DOHH2 (cell line): ENCODE results near the gene TPBGL.

Experiments used
- CTCF ChIP-seq: fragments of 200-600 bp; sonication (generic); IDR thresholded peaks from one replicate; pipeline ENCODE4 v1.5.1; 2014; ENCODE audit warnings: antibody characterized with exemption, mild to moderate bottlenecking, low read depth, low read length; ENCODE audit not compliant: poor library complexity, severe bottlenecking
- EZH2phosphoT487 ChIP-seq: fragments of 200-600 bp; sonication (generic); IDR thresholded peaks from 2 replicates; pipeline ENCODE4 v1.6.1; 2017; ENCODE audit warnings: borderline replicate concordance, mild to moderate bottlenecking, antibody characterized with exemption, low read length, moderate library complexity, mixed read lengths

DNA sequence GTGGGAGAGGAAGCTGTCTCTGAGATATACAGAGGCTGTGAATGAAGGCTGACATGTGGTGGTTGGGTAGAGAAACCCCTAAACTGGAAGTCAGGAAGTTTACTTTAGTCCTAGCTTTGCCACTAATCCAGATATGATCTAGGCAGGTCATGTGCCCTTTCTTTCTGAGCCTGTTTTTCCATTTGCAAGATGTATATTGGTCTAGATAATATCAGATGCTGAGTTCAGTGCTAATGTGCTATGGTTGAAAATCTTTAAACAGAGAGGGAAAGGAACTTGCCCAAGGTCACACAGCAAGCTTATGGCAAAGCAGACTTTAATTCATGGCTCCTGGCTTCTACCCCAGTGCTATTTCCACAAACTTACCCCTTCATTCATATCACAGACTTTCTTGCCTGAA is 25.7 kb upstream of the TPBGL start:
- TF ChIP-seq CTCF (no peak), EZH2phosphoT487 (no peak)
